Natural killer cell (primary cell): ENCODE results near the gene SELENOF. TPM values are rescaled to one million over a fixed set of nuclear protein-coding genes. Genes with fewer than 3 reads are reported as not detected.

Experiments
- ATAC-seq, 3 donors: fragments of 150-1000 bp in 2 of 3; fragments of 200-7000 bp in 1 of 3; cut with Tn5 transposase; 1 replicate in 1 of 3; 2 replicates in 2 of 3; pipeline ENCODE4 v1.10.0; 2021; ENCODE audit warnings: mild to moderate bottlenecking in 2 of 3, moderate library complexity in 2 of 3
- DNase-seq, 2 donors: peaks; one replicate each; pipeline versions ENCODE4 v3.0.0 to v3.0.0-alpha.2; 2013 to 2021; ENCODE audit warnings: mixed read lengths in 1 of 2
- H3K27ac ChIP-seq: one replicate; pipeline ENCODE4 v1.5.1; 2013; ENCODE audit warnings: mild to moderate bottlenecking, low read length
- H3K27me3 ChIP-seq: one replicate; pipeline ENCODE4 v1.6.1; 2013; ENCODE audit warnings: low read length; ENCODE audit not compliant: control insufficient read depth, insufficient read depth
- H3K36me3 ChIP-seq: one replicate; pipeline ENCODE4 v1.6.1; 2013; ENCODE audit warnings: low read length; ENCODE audit not compliant: control insufficient read depth, insufficient read depth
- H3K4me1 ChIP-seq: one replicate; pipeline ENCODE4 v1.6.1; 2013; ENCODE audit warnings: low read length; ENCODE audit not compliant: control insufficient read depth, insufficient read depth
- H3K4me3 ChIP-seq: one replicate; pipeline ENCODE4 v1.5.1; 2013; ENCODE audit warnings: low read length
- H3K9me3 ChIP-seq: one replicate; pipeline ENCODE4 v1.6.1; 2013; ENCODE audit warnings: low read length; ENCODE audit not compliant: control insufficient read depth, insufficient read depth
- H3K27ac Mint-ChIP-seq, 2 donors: one replicate each; pipeline ENCODE4 v1.8.0; 2022; ENCODE audit warnings: mild to moderate bottlenecking in 2 of 2, mixed read lengths in 2 of 2, moderate library complexity in 1 of 2
- H3K27me3 Mint-ChIP-seq, 2 donors: one replicate each; pipeline ENCODE4 v1.8.0; 2022; ENCODE audit warnings: low read depth in 2 of 2, mixed read lengths in 2 of 2
- H3K36me3 Mint-ChIP-seq: one replicate; pipeline ENCODE4 v1.8.0; 2022; ENCODE audit warnings: mixed read lengths
- H3K4me1 Mint-ChIP-seq, 2 donors: one replicate each; pipeline ENCODE4 v1.8.0; 2022; ENCODE audit warnings: mixed read lengths in 2 of 2
- H3K4me3 Mint-ChIP-seq: one replicate; pipeline ENCODE4 v1.8.0; 2022; ENCODE audit warnings: mild to moderate bottlenecking, moderate library complexity, mixed read lengths
- H3K9me3 Mint-ChIP-seq, 2 donors: one replicate each; pipeline ENCODE4 v1.8.0; 2022; ENCODE audit warnings: mixed read lengths in 2 of 2
- WGBS: methylation state at CpG from one replicate; pipeline ENCODE4 v1.1.7; 2013; ENCODE audit warnings: missing lambda C conversion rate; ENCODE audit not compliant: insufficient coverage; 5-methylcytosine and 5-hydroxymethylcytosine counted together
- intact Hi-C: fragments of 100-400 bp; cut with micrococcal nuclease; formaldehyde crosslinking; loops from one replicate; pipeline ENCODE4 v1.14.2; 2022
- total RNA-seq, 4 donors: library from RNA; stranded (reverse); fragments of 120-200 nt in 1 of 4; gene quantifications; one replicate each; pipeline versions ENCODE4 v1.2.3 to v1.2.4, GENCODE V29; 2013 to 2022
- TF ChIP-seq, protein P1 (sequence below): fragments of 200-600 bp; IDR thresholded peaks from one replicate; pipeline ENCODE4 v1.8.0; 2022; ENCODE audit warnings: antibody characterized with exemption

Gene SELENOF
- total RNA-seq, 3 donors from 2014 or later (not counting 1 experiment from before 2014, with no cell fraction given) = 124 to 163 (median 137) TPM

DNA sequence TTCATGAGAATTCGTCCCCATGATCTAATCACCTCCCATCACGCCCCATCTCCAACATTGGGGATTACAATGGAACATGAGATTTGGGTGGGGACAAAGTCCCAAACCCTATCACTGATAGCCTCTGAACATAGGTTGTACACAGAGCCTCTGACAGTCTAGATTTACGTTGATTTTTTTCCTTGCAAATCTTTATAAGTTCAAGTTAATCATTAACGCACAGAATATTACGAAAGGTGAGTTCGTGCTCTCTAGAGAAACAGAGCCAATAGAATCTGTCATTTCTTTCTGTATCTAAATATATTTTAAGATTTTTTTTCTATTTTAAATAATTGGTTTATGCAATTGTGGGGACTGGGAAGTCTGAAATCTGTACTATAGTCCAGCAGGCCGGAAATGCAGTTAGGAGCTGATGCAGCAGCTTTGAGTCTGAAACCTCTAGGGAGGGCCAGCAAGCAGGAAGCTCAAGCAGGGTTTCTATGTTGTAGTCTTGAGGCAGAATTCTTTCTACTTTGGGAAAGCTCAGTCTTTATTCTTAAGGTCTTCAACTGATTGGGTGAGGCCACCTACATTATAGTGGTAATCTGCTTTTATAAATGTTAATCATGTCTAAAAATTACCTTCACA lies 61.0 kb downstream of the SELENOF start:
- Histone ChIP-seq H3K4me3 (no peak overlapping the region), H3K27me3 (no peaks in the 10 kb centered on the region), H3K36me3 (no peaks in the 10 kb centered on the region), H3K9me3 (no peaks in the 10 kb centered on the region), H3K4me1 (no peaks in the 10 kb centered on the region), H3K27ac (no peak overlapping the region)
- no peaks in the 10 kb centered on the region for H3K36me3 Mint-ChIP-seq
- H3K4me1 Mint-ChIP-seq = no peaks in the 10 kb centered on the region
- no peak overlapping the region for H3K27ac Mint-ChIP-seq
- peaks cover 0 to 6% of the 10 kb centered on the region in 2 donors for H3K27me3 Mint-ChIP-seq
- intact Hi-C loops = no loop called here
- DNase-seq (no peak), ATAC-seq (no peak)
- no peaks in the 10 kb centered on the region for H3K9me3 Mint-ChIP-seq
- no peak overlapping the region for H3K4me3 Mint-ChIP-seq
- 85% methylated on average over 6 of the region's 7 CpGs for WGBS
- TF ChIP-seq, protein P1, sequence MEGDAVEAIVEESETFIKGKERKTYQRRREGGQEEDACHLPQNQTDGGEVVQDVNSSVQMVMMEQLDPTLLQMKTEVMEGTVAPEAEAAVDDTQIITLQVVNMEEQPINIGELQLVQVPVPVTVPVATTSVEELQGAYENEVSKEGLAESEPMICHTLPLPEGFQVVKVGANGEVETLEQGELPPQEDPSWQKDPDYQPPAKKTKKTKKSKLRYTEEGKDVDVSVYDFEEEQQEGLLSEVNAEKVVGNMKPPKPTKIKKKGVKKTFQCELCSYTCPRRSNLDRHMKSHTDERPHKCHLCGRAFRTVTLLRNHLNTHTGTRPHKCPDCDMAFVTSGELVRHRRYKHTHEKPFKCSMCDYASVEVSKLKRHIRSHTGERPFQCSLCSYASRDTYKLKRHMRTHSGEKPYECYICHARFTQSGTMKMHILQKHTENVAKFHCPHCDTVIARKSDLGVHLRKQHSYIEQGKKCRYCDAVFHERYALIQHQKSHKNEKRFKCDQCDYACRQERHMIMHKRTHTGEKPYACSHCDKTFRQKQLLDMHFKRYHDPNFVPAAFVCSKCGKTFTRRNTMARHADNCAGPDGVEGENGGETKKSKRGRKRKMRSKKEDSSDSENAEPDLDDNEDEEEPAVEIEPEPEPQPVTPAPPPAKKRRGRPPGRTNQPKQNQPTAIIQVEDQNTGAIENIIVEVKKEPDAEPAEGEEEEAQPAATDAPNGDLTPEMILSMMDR = no peak

DNA sequence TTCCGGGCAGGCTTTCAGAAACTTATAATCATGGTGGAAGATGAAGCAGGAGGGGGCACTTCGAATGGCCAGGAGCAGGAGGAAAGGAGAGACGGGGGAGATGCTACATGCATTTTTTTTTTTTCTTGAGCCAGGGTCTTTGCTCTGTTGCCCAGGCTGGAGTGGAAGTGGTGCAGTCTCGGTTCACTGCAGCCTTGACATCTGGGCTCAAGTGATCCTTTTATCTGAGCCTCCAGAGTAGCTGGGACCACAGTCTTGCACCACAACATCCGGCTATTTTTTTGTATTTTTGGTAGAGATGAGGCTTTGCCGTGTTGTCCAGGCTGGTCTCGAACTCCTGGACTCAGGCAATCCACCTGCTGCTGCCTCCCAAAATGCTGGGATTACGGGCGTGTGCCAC lies 61.6 kb downstream of the SELENOF start:
- 88% methylated on average over 9 of the region's 9 CpGs for WGBS
- ATAC-seq (no peak), DNase-seq (no peak)
- intact Hi-C loops = no loop called here
- H3K27ac ChIP-seq = no peak overlapping the region
- no peak overlapping the region for H3K4me3 ChIP-seq
- H3K36me3 Mint-ChIP-seq = no peaks in the 10 kb centered on the region
- no peaks in the 10 kb centered on the region for H3K4me1 ChIP-seq
- no peaks in the 10 kb centered on the region for H3K4me1 Mint-ChIP-seq
- no peaks in the 10 kb centered on the region for H3K9me3 Mint-ChIP-seq
- H3K27me3 ChIP-seq = no peaks in the 10 kb centered on the region
- no peaks in the 10 kb centered on the region for H3K36me3 ChIP-seq
- peaks cover 0 to 6% of the 10 kb centered on the region in 2 donors for H3K27me3 Mint-ChIP-seq
- TF ChIP-seq, protein P1 = no peak
- no peak overlapping the region for H3K4me3 Mint-ChIP-seq
- H3K9me3 ChIP-seq = no peaks in the 10 kb centered on the region
- no peak overlapping the region for H3K27ac Mint-ChIP-seq

DNA sequence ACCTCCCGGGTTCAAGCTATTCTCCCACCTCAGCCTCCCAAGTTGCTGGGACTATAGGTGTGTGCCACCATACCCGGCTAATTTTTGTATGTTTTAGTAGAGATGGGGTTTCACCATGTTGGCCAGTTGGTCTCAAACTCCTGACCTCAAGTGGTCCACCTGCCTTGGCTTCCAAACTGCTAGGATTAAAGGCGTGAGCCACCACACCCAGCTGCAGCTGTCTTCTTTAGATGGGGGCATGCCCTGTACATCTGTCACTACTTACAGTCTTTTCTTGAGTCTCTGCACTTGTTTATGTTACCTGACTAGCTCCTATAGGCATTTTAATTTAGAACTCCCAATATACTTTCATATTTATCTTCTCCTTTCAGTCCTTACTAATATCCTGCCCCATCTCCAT lies 64.2 kb downstream of the SELENOF start:
- intact Hi-C loops = no loop called here
- ATAC-seq = no peak
- H3K9me3 ChIP-seq = no peaks in the 10 kb centered on the region
- Mint-ChIP-seq H3K27ac (no peak overlapping the region), H3K4me1 (no peaks in the 10 kb centered on the region), H3K27me3 (peaks cover 0 to 6% of the 10 kb centered on the region in 2 donors), H3K9me3 (no peaks in the 10 kb centered on the region), H3K4me3 (no peak overlapping the region), H3K36me3 (no peaks in the 10 kb centered on the region)
- H3K36me3 ChIP-seq = no peaks in the 10 kb centered on the region
- H3K27me3 ChIP-seq = no peaks in the 10 kb centered on the region
- TF ChIP-seq, protein P1 = no peak
- H3K27ac ChIP-seq = no peak overlapping the region
- H3K4me3 ChIP-seq = no peak overlapping the region
- DNase-seq = no peak
- 97% methylated on average over 2 of the region's 3 CpGs for WGBS
- no peaks in the 10 kb centered on the region for H3K4me1 ChIP-seq

DNA sequence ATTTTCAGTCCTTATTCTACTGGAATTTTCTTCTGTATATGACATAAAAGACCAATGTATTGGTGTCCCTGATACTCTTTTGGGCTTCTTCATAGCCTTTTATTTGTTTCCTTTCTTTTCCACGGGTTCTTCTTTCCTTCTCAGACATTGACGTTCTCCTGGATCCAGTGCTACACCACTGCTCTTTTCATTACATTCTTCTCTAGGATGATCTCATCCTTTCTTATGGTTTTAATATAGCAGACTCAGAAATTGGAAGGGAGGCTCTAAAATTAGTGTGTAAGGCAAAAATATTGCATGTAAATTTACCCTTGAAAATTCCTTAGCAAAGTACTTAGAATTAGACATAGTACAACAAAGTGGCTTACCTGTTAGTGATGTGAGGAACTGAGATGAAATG lies 65.3 kb downstream of the SELENOF start:
- Histone ChIP-seq H3K27ac (no peak overlapping the region), H3K27me3 (no peaks in the 10 kb centered on the region), H3K4me3 (no peak overlapping the region), H3K36me3 (no peaks in the 10 kb centered on the region), H3K4me1 (no peaks in the 10 kb centered on the region), H3K9me3 (no peaks in the 10 kb centered on the region)
- Mint-ChIP-seq H3K4me3 (no peak overlapping the region), H3K27ac (no peak overlapping the region), H3K27me3 (peaks cover 0 to 6% of the 10 kb centered on the region in 2 donors), H3K9me3 (no peaks in the 10 kb centered on the region), H3K36me3 (no peaks in the 10 kb centered on the region), H3K4me1 (no peaks in the 10 kb centered on the region)
- intact Hi-C loops = no loop called here
- WGBS = 92% methylated on average over 1 of the region's 2 CpGs
- TF ChIP-seq, protein P1 = no peak
- no peak for DNase-seq
- ATAC-seq = no peak
